GM21515 (cell line): ENCODE measurements around the gene WIF1.

Source experiments
- ATAC-seq: cut with Tn5 transposase; IDR thresholded peaks from one replicate; pipeline ENCODE4 v1.9.1; 2021; ENCODE audit not compliant: unreplicated experiment

Gene WIF1

DNA sequence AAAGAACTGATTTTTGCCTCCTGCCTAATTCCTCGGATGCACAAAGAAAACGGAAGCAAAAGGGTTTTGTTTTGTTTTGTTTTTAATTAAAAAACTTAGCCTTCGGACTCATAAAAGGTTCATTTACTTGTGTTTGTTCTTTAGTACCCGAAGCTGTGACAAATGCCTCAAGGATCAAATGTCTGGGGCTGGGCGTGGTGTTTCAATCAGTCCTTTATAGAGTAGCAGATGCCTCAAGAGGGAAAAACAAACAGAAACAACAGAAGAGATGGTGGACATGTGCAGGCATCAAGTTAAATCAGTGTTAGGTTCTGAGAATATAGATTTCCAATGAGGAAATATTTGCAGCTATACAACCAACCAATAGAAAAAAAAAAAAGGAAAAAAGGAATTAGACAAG lies 1.6 kb upstream of the WIF1 start:
- no peak for ATAC-seq

DNA sequence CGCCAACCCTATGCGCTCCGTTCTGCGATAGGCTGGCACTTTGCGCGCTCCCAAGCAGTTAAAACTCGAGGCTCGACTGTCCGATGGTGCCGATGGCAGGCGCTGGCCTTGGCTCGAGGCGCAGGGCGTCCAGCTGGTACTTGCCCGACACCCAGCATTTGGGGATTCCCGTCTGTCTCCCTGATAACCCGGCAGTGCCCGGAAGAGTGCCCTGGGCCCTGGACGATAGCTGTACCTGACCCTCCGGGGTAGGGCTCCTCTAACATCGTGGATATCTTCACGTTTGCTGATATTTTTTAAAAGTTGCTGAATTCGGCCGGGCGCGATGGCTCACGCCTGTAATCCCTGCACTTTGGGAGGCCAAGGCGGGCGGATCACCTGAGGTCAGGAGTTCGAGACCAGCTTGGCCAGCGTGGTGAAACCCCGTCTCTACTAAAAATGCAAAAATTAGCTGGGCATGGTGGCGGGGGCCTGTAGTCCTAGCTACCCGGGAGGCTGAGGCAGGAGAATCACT lies 908 bp upstream of the WIF1 start:
- ATAC-seq = no peak

DNA sequence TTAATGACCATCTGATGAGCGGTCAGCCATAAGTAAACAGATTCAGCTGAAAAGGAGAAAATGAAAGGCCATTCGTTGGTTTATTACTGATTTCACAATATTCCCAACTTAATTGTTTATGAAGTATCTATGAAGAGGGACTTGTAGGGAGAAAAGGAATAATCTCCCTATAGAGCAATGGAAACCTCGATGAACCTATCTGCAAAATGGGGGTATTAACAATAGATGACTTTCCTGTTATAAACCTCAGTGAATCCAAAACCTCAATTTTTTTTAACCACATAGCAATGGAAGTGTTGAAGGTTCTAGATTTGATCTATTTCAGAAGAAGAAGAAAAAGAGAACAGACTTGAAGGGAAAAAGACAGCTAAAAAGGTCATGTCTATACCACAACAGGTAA lies 2.0 kb downstream of the WIF1 start:
- ATAC-seq = no peak

GRCh38 chr12:65113621-65114035 lies 7.5 kb downstream of the WIF1 start:
- ATAC-seq = no peak

GRCh38 chr12:65106948-65107347 lies 14.2 kb downstream of the WIF1 start:
- no peak for ATAC-seq

DNA sequence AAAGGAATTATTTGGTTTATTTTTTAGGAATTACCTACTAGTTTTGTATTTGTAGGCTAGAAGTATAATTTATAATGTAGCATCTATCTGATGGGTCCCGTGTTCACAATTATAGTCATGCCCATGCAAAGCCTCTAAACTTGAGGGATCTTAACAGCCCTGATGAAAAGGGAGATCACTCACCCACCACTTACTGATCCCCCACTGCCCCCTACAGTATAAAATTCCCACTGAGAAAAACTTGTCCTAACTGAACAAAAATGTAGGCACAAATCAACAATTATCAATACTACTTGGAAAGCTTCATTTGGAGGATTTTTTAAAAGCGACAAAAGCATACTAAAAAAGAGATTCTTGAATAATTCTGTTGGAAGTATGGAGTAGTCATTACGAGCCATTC lies 21.0 kb downstream of the WIF1 start:
- no peak for ATAC-seq

- ATAC-seq = no peak
These were observed 21.9 kb downstream of the WIF1 start for GRCh38 chr12:65099182-65099581.

- no peak for ATAC-seq
These were observed 22.7 kb downstream of the WIF1 start for GRCh38 chr12:65098364-65098763.

GRCh38 chr12:65094722-65095121 lies 26.4 kb downstream of the WIF1 start:
- ATAC-seq = no peak

DNA sequence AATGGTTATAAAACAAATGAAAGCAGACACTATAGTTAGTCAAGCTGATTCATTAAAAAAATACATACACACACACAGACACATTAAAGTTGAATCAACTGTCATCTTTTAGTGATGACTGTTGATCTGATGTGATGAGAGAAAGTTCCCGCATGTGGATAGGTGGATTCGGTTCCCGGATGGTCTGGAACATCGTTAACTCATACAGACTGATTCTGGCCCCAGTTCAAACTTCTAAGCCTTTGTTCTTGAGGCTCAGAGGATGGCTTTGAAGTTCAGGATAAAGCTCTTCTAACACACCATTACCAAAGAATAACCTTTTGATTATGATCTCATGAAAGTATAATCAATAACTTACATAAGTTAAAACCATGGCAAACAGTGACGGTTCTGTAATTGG lies 27.5 kb downstream of the WIF1 start:
- ATAC-seq = no peak

- no peak for ATAC-seq
These were observed 30.6 kb downstream of the WIF1 start for GRCh38 chr12:65090461-65090860.

GRCh38 chr12:65086236-65086635 lies 34.9 kb downstream of the WIF1 start:
- ATAC-seq = no peak

DNA sequence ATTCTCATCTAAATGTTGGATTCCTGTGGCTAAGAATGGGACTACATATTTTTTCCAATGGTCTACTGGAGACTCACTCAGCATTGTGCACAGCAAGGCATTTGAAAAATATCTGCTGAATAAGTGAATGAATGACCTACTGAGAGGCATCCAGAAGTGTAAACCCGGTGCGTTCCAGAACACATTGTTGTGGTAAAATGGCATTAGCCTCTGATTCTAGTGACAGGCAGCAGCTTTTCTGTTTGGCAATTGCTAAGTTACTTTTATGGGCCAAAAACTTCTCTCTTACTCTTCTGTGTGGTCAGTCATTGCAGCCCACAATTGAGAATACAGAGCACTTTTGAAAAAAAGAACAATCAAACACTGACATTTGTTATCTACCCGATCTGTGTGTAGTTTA lies 36.5 kb downstream of the WIF1 start:
- no peak for ATAC-seq

DNA sequence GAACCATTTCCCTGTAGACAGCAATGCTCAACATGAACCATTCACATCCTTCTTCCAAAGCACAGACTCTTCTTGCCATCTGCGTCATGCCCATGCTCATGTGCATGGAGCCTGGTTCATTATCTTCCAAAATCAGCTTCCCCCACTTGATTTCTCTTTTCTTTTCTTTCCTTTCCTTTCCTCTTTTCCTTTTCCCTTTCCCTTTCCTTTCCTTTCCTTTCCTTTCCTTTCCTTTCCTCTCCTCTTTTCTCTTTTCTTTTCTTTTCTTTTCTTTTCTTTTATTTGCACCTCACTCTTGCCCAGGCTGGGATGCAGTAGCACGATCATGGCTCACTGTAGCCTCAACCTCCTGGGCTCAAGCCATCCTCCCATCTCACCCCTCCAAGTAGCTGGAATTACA lies 37.5 kb downstream of the WIF1 start:
- no peak for ATAC-seq

DNA sequence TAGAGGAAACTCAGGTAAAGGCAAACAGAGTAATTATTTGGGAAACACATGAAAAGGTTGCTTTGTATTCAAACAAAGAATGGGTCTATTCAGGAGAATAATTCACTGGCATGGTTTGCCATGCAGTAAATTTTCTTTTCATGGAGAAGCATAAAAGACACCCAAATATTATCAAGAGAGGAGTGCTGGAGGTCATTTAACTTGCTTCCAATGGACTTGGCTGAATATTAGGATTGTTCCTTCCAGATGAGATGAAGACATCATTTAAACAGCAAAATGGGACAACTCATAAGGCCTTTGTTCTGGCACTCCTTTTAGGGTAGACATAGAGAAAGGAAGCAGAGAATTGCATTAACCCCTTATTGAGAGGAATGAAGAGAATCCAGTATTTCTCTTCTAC lies 38.7 kb downstream of the WIF1 start:
- ATAC-seq = no peak

GRCh38 chr12:65081496-65081895 lies 39.6 kb downstream of the WIF1 start:
- ATAC-seq = no peak

- ATAC-seq = no peak
These were observed 46.2 kb downstream of the WIF1 start for GRCh38 chr12:65074932-65075331.

GRCh38 chr12:65069336-65069735 lies 51.8 kb downstream of the WIF1 start:
- no peak for ATAC-seq

GRCh38 chr12:65067383-65067782 lies 53.7 kb downstream of the WIF1 start:
- ATAC-seq = no peak

- ATAC-seq = no peak
These were observed 65.2 kb downstream of the WIF1 start for GRCh38 chr12:65055859-65056258.

DNA sequence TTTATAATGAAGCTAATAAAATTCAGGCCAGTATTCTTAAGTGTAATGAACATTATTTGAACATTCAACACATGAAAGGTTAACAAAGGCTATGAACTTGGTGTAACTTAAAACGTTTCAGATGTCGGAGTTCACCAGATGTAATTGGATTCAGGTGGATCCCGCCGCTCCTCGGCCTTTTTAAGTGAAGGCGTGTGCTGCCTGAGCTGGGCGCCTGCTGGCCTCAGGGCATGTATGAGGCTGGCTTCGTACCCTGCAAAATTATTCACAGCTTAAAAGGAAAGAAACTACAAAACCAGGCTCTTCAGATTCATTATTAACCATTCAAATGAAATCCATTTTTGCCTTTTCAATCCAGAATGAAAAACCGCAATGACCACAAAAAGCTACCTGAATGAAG lies 69.9 kb downstream of the WIF1 start:
- no peak for ATAC-seq

GRCh38 chr12:65045269-65045668 lies 75.8 kb downstream of the WIF1 start:
- ATAC-seq = no peak

GRCh38 chr12:65039301-65039700 lies 81.8 kb downstream of the WIF1 start:
- ATAC-seq = no peak

GRCh38 chr12:65025136-65025535 lies 96.0 kb downstream of the WIF1 start:
- no peak for ATAC-seq
